Spleen (tissue), 7 donors: ENCODE data around the gene SUSD6.

Experiments used
- POLR2A ChIP-seq, 3 donors: fragments of 450-650 bp; IDR thresholded peaks; one replicate each; pipeline ENCODE4 v1.5.1; 2017; ENCODE audit warnings: antibody characterized with exemption in 3 of 3, mild to moderate bottlenecking in 1 of 3
- POLR2AphosphoS5 ChIP-seq, 3 donors: sonication (generic); formaldehyde crosslinking; IDR thresholded peaks; one replicate each; pipeline ENCODE4 v1.5.1; 2017; ENCODE audit warnings: antibody characterized with exemption in 3 of 3
- TF ChIP-seq, protein P1 (sequence below), 11 experiments: fragments of 200-600 bp in 7 of 11; fragments of 450-650 bp in 4 of 11; sonication (generic) in 4 of 11; IDR thresholded peaks in 8 of 11; conservative IDR thresholded peaks in 3 of 11; 1 replicate in 7 of 11; 2 replicates in 4 of 11; pipeline versions ENCODE4 v1.4.0 to v1.8.0; 2016 to 2021; ENCODE audit warnings: antibody characterized with exemption in 11 of 11, inconsistent platforms in 4 of 11, mild to moderate bottlenecking in 1 of 11
- donor health status: DM: no; HTN: no; CAD: no; lungs with moderate emphysema.
- donor health status: DM: no; HTN: no; CAD: no.
- donor health status: DM: no; HTN: no; CAD: no.

DNA sequence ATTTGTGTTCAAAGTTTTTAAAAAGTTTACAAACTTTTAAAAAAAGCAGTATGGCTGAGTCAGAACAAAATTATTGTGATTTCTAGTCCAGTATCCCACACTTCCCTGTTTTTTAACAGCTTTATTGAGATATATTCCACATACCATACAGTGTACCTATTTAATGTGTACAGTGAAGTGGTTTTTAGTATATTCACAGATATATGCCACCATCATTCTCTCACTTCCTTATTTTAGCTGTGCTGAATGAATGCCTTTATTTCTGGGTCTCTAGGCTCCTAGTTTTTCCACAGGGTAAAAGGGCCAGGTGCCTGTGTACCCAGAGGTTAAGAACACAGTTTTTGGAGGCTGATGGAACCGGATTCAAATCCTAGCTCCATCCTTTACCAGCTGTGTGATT lies 96.7 kb downstream of the SUSD6 start:
- TF ChIP-seq POLR2A (IDR thresholded peaks at IDR 0.05), result no peak
- no peak for TF ChIP-seq POLR2AphosphoS5 (IDR thresholded peaks at IDR 0.05)
- TF ChIP-seq, protein P1, sequence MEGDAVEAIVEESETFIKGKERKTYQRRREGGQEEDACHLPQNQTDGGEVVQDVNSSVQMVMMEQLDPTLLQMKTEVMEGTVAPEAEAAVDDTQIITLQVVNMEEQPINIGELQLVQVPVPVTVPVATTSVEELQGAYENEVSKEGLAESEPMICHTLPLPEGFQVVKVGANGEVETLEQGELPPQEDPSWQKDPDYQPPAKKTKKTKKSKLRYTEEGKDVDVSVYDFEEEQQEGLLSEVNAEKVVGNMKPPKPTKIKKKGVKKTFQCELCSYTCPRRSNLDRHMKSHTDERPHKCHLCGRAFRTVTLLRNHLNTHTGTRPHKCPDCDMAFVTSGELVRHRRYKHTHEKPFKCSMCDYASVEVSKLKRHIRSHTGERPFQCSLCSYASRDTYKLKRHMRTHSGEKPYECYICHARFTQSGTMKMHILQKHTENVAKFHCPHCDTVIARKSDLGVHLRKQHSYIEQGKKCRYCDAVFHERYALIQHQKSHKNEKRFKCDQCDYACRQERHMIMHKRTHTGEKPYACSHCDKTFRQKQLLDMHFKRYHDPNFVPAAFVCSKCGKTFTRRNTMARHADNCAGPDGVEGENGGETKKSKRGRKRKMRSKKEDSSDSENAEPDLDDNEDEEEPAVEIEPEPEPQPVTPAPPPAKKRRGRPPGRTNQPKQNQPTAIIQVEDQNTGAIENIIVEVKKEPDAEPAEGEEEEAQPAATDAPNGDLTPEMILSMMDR (IDR thresholded peaks at IDR 0.05 in 8 of 11, conservative IDR thresholded peaks at IDR 0.05 in 3 of 11), result no peak
